Neural cell (in vitro differentiated cells): ENCODE results near the gene HDAC4.

ENCODE experiments used
- CTCF ChIP-seq: fragments of 450-650 bp; IDR thresholded peaks from 2 replicates; pipeline ENCODE4 v1.5.1; 2014; ENCODE audit warnings: antibody characterized with exemption, mild to moderate bottlenecking, moderate library complexity; ENCODE audit not compliant: poor library complexity, severe bottlenecking
- EP300 ChIP-seq: fragments of 450-650 bp; conservative IDR thresholded peaks from 2 replicates; pipeline ENCODE4 v1.6.1; 2014; ENCODE audit warnings: antibody characterized with exemption, mild to moderate bottlenecking, moderate library complexity; ENCODE audit not compliant: poor library complexity, severe bottlenecking
- EZH2 ChIP-seq: fragments of 200-600, 300-800 bp; shearing (Covaris generic), sonication (generic); IDR thresholded peaks from 2 replicates; pipeline ENCODE4 v1.6.1; 2014; ENCODE audit warnings: antibody characterized with exemption, low read length, borderline replicate concordance, mild to moderate bottlenecking; ENCODE audit not compliant: insufficient read depth, poor library complexity, severe bottlenecking
- MXI1 ChIP-seq: fragments of 450-650 bp; conservative IDR thresholded peaks from 2 replicates; pipeline ENCODE4 v1.6.1; 2014; ENCODE audit warnings: antibody characterized with exemption, mild to moderate bottlenecking; ENCODE audit not compliant: poor library complexity, severe bottlenecking
- POLR2AphosphoS5 ChIP-seq: IDR thresholded peaks from 2 replicates; pipeline ENCODE4 v1.6.1; 2012
- RAD21 ChIP-seq: fragments of 450-650 bp; conservative IDR thresholded peaks from 2 replicates; pipeline ENCODE4 v1.6.1; 2014; ENCODE audit warnings: antibody characterized with exemption, mild to moderate bottlenecking, moderate library complexity
- SMC3 ChIP-seq: fragments of 450-650 bp; conservative IDR thresholded peaks from 2 replicates; pipeline ENCODE4 v1.6.1; 2014; ENCODE audit warnings: antibody characterized with exemption, mild to moderate bottlenecking, moderate library complexity; ENCODE audit not compliant: poor library complexity
- TF ChIP-seq, protein P1 (sequence below): IDR thresholded peaks from 2 replicates; pipeline ENCODE4 v1.6.1; 2012; ENCODE audit warnings: borderline replicate concordance

DNA sequence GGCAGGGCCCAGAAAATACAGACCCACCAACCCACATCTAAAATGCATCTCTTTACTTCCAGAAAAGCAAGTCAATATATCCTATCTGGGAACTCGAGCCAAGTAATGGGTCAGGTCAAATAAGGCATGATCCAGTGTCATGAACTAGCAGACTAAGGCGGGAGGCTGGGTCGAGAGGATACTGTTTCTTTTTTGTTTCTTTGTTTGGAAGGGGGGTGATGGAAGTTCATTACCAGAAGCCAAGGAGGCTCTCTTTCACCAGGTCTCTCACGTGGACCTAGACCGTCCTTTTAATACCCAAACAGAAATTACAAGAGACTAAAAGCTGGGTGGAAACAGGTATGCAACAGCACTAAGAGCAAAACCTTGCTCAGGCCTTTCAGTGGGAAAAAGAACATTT, 108.3 kb downstream of the HDAC4 start:
- TF ChIP-seq CTCF (no peak), RAD21 (no peak), MXI1 (no peak), EZH2 (no peak), EP300 (no peak), POLR2AphosphoS5 (no peak), SMC3 (no peak)
- TF ChIP-seq, protein P1, sequence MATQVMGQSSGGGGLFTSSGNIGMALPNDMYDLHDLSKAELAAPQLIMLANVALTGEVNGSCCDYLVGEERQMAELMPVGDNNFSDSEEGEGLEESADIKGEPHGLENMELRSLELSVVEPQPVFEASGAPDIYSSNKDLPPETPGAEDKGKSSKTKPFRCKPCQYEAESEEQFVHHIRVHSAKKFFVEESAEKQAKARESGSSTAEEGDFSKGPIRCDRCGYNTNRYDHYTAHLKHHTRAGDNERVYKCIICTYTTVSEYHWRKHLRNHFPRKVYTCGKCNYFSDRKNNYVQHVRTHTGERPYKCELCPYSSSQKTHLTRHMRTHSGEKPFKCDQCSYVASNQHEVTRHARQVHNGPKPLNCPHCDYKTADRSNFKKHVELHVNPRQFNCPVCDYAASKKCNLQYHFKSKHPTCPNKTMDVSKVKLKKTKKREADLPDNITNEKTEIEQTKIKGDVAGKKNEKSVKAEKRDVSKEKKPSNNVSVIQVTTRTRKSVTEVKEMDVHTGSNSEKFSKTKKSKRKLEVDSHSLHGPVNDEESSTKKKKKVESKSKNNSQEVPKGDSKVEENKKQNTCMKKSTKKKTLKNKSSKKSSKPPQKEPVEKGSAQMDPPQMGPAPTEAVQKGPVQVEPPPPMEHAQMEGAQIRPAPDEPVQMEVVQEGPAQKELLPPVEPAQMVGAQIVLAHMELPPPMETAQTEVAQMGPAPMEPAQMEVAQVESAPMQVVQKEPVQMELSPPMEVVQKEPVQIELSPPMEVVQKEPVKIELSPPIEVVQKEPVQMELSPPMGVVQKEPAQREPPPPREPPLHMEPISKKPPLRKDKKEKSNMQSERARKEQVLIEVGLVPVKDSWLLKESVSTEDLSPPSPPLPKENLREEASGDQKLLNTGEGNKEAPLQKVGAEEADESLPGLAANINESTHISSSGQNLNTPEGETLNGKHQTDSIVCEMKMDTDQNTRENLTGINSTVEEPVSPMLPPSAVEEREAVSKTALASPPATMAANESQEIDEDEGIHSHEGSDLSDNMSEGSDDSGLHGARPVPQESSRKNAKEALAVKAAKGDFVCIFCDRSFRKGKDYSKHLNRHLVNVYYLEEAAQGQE = no peak
